ENCODE measurements around the gene PIEZO2.
"Not testable (repeated sequence)": the region's sequence is repeated elsewhere in the genome, so short reads cannot be mapped to it uniquely, and the experiment has no call there.

Gene PIEZO2

GRCh38 chr18:10914610-10915009, 234.8 kb downstream of the PIEZO2 start:
- H3K36me3 ChIP-seq (ENCODE audit: control insufficient read depth in 2 of 2, insufficient read depth in 1 of 2, low read length in 2 of 2); H3K4me3 ChIP-seq (ENCODE audit: low read depth, low read length); H3K4me1 ChIP-seq (ENCODE audit: control insufficient read depth, insufficient read depth, low read length); H3K27ac ChIP-seq (ENCODE audit: extremely low read depth, low read depth, low read length); POLR2A ChIA-PET; CTCF ChIA-PET; H3K9me3 ChIP-seq (ENCODE audit: control insufficient read depth, insufficient read depth, low read depth, low read length): not testable (repeated sequence)

DNA sequence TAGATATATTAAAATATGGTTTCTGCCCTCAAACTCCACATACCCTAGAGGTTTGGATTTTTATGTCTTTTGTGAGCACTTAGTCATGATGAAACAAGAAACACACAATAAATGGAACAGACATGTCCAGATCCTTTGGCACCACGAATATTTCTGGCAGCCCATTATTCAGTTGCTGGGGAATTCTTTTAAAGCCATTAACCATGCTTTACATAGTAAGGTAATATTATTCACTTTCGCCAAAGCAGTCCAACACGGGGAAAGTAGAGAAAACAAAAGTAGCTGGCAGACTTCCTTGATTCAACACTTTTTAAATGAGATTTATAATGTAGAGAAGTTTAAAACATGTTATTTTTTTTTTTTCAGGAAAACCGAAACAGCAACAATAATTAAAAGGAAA, 235.4 kb downstream of the PIEZO2 start:
- H3K36me3 ChIP-seq (ENCODE audit: control insufficient read depth in 2 of 2, insufficient read depth in 1 of 2, low read length in 2 of 2): no peaks in the 10 kb centered on the region
- ChIA-PET CTCF (no interaction called here), POLR2A (no interaction called here)
- TF ChIP-seq ZNF600 (tag by site-specific recombination; IDR thresholded peaks at IDR 0.05) (no peak), ZFP37 (tag by site-specific recombination; IDR thresholded peaks at IDR 0.05) (no peak), PRDM1 (tag by site-specific recombination; IDR thresholded peaks at IDR 0.05) (no peak), ZBTB11 (tag by site-specific recombination; conservative IDR thresholded peaks at IDR 0.05; ENCODE audit: low read depth) (no peak), ZNF585B (tag by site-specific recombination; IDR thresholded peaks at IDR 0.05) (no peak), ZNF785 (tag by site-specific recombination; IDR thresholded peaks at IDR 0.05) (no peak), ZBTB1 (tag by site-specific recombination; IDR thresholded peaks at IDR 0.05) (no peak), YY2 (tag by site-specific recombination; IDR thresholded peaks at IDR 0.05) (no peak), ZSCAN30 (tag by site-specific recombination; IDR thresholded peaks at IDR 0.05) (no peak), ZNF658 (tag by site-specific recombination; IDR thresholded peaks at IDR 0.05) (no peak), AEBP2 (tag by site-specific recombination; IDR thresholded peaks at IDR 0.05; ENCODE audit: borderline replicate concordance) (no peak), ZNF24 (tag by site-specific recombination; IDR thresholded peaks at IDR 0.05) (no peak), GFI1B (tag by site-specific recombination; IDR thresholded peaks at IDR 0.05) (no peak)
- TF ChIP-seq, protein P1, sequence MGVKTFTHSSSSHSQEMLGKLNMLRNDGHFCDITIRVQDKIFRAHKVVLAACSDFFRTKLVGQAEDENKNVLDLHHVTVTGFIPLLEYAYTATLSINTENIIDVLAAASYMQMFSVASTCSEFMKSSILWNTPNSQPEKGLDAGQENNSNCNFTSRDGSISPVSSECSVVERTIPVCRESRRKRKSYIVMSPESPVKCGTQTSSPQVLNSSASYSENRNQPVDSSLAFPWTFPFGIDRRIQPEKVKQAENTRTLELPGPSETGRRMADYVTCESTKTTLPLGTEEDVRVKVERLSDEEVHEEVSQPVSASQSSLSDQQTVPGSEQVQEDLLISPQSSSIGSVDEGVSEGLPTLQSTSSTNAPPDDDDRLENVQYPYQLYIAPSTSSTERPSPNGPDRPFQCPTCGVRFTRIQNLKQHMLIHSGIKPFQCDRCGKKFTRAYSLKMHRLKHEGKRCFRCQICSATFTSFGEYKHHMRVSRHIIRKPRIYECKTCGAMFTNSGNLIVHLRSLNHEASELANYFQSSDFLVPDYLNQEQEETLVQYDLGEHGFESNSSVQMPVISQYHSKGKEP (tag by site-specific recombination; IDR thresholded peaks at IDR 0.05): no peak
- no peaks in the 10 kb centered on the region for H3K9me3 ChIP-seq (ENCODE audit: control insufficient read depth, insufficient read depth, low read depth, low read length)
- H3K4me1 ChIP-seq (ENCODE audit: control insufficient read depth, insufficient read depth, low read length): no peaks in the 10 kb centered on the region
- no peak overlapping the region for H3K4me3 ChIP-seq (ENCODE audit: low read depth, low read length)
- no peak overlapping the region for H3K27ac ChIP-seq (ENCODE audit: extremely low read depth, low read depth, low read length)

GRCh38 chr18:10912790-10913545, 236.4 kb downstream of the PIEZO2 start:
- POLR2A ChIA-PET: no interaction called here
- no peak overlapping the region for H3K4me3 ChIP-seq (ENCODE audit: low read depth, low read length)
- H3K36me3 ChIP-seq (ENCODE audit: control insufficient read depth in 2 of 2, insufficient read depth in 1 of 2, low read length in 2 of 2): no peaks in the 10 kb centered on the region
- CTCF ChIA-PET: interaction anchor here (1.2 kb wide), 1 partner anchor 241 kb away, joined by 3 read pairs; no protein-coding TSS in a partner anchor
- TF ChIP-seq GLI4 (tag by site-specific recombination; IDR thresholded peaks at IDR 0.05): no peak
- no peak for TF ChIP-seq GFI1B (tag by site-specific recombination; IDR thresholded peaks at IDR 0.05)
- TF ChIP-seq, protein P2, sequence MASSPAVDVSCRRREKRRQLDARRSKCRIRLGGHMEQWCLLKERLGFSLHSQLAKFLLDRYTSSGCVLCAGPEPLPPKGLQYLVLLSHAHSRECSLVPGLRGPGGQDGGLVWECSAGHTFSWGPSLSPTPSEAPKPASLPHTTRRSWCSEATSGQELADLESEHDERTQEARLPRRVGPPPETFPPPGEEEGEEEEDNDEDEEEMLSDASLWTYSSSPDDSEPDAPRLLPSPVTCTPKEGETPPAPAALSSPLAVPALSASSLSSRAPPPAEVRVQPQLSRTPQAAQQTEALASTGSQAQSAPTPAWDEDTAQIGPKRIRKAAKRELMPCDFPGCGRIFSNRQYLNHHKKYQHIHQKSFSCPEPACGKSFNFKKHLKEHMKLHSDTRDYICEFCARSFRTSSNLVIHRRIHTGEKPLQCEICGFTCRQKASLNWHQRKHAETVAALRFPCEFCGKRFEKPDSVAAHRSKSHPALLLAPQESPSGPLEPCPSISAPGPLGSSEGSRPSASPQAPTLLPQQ (tag by site-specific recombination; IDR thresholded peaks at IDR 0.05): 0 out of 2 replicates have a peak, but pooled peaks have one; percentile 35
- TF ChIP-seq MYNN (tag by site-specific recombination; IDR thresholded peaks at IDR 0.05; ENCODE audit: borderline replicate concordance): no peak
- TF ChIP-seq ZNF221 (tag by site-specific recombination; IDR thresholded peaks at IDR 0.05; ENCODE audit: borderline replicate concordance): no peak
- TF ChIP-seq REST (tag by site-specific recombination; IDR thresholded peaks at IDR 0.05): no peak
- TF ChIP-seq ZNF549 (tag by site-specific recombination; IDR thresholded peaks at IDR 0.05): no peak
- H3K9me3 ChIP-seq (ENCODE audit: control insufficient read depth, insufficient read depth, low read depth, low read length): no peaks in the 10 kb centered on the region
- no peaks in the 10 kb centered on the region for H3K4me1 ChIP-seq (ENCODE audit: control insufficient read depth, insufficient read depth, low read length)
- no peak overlapping the region for H3K27ac ChIP-seq (ENCODE audit: extremely low read depth, low read depth, low read length)
